ENCODE data around the gene ITIH5.
A peak's percentile ranks its signal among the peaks of the same experiment; 100 is the strongest.

The ITIH5 gene

GRCh38 chr10:7545261-7545660 is 121.5 kb downstream of the ITIH5 start:
- DNase-seq, result no peak

GRCh38 chr10:7544203-7544602 is 122.6 kb downstream of the ITIH5 start:
- no peak for DNase-seq

DNA sequence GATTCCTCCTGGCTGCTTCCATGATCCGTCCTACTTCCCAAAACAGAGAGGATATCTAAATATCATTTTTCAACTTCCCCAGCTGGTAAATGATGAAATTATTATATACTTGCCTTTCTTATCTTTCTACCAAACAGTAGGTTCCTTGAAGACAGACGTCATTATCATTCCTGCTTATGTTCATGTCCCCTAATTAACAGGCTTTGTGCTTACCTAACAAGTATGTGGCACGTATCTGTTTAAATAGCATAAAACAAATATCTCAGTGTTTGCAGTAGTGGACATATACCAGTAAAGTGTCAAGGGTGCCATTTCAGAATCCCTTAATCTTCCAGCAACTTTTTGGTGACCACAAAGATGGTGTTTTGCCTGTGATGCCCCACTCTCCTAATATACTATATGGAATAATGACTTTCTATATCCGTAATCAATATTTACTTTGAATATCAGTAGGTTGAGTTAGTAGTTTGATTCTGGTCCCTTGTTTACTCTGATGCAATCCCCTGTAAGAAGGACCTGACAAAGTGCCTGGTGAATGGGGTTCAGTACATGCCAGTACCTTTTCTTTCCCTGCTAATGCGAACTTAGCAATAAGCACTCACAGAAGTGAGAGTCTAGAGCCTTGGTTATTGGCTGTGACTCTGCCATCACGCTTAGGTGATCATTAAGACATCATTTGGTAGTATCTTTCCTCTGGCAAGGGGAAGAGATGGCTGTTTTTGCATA is 124.4 kb downstream of the ITIH5 start:
- DNase-seq, result no peak

DNA sequence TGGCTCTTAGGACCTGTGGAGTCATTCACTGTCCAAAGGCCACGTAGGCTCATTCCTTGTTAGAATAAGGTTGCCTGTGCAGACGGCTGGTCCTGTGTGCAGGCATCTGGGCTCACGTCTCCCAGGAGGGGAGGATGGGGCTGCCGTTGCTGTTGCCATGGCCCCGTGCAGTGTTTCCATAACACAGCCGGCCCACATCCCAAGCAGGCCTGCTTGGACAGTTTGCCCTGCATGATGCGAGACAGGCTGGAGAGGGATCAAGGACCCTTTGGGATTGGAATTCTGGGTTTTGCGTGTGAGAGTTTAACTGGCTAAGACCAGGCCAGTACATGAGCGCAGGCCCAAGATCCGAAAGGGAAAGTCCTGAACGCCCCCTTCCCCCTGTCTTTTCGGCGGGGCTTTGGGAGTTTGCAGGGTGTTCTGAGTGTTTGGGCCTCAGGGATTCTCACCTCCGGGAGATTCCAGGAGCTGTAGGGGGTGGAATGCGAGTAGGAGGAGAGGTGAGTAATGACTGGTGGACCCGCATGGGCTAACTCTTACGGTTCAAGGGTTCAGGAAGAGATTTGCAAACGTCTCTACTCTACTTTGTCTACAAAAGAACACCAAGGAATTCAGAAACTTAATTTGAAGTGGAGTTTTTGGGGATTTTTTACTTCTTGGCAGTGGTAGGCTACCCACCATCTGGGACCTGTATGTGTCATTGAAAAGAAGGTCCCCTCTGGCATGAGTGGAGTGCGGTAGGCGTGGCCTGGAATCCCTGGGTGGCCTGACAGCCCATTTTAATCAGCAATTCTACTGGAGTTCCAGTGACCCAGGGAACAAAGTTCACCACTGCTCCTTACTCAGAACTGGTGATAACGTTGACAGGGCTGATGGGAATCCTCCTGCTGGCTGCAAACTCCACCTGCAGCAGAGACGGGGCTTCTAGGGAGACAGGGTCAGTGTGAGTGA is 125.4 kb downstream of the ITIH5 start:
- DNase-seq, result no peak

DNA sequence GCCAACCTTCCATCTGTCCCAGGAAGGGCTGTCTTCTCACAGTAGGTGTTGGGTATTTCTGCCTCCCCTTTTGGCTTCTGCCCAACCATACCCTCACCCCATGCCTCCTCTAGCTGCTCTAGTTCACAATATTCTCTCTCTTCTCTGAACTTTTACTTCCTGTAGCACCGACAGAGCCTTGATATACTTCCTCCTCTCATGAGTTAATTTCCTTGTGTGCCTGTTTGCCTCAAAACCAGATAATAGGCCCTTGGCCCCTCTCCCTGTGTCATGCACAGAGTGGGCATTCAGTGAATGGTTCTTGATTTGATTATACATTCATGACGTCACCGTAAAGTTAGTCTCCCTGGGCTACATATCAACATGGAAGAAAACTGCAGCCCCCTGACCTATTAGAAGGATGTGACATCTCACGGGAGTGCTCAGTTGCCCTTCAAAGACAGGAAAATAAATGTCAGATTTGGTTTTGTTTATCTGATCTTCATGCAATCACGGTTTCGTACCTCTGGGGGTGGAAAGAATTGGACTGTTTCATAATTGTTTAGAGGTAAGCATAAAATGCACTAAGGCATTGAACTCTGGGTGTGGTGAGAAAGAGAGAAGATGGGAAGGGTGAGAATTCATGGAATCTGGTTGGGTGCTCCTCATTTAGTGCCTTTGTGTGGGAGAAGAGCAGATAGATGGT is 127.7 kb downstream of the ITIH5 start:
- DNase-seq, result no peak

DNA sequence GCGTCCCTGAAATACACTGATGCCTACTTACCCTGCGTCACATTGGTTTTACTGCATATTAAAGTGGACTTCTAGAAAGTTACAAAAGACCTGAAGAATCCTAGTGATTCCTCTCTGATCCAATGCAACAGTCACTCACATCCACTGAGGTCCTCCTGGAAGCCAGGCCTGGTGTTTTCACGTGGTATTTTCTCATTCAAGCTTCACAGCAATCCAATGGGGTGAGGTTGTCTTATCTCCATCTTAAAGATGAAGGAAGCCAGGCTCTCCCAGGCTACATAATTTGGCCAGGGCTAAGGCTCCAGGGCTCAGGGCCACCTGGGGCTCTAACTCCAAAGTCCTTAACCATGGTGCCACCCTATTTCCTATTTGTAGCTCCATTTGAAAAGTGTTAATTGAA is 129.6 kb downstream of the ITIH5 start:
- DNase-seq, result no peak

DNA sequence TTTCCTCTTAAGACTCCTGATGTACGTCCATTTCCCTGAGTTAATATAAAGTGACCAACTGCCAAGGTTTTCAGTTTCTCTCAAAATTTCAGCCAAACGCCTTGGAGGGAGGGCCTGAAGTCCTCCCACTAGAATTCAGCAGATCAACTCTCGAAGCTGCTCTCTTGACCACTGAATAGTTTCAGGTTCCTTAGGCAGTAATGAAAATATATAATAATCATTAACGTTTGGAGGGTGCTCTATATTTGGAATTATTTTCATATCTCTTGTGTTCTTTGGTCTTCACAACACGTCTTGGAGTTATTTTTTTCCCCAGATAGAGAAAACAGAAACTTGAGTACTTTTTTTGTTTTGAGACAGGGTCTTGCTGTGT is 132.3 kb downstream of the ITIH5 start:
- no peak for DNase-seq

DNA sequence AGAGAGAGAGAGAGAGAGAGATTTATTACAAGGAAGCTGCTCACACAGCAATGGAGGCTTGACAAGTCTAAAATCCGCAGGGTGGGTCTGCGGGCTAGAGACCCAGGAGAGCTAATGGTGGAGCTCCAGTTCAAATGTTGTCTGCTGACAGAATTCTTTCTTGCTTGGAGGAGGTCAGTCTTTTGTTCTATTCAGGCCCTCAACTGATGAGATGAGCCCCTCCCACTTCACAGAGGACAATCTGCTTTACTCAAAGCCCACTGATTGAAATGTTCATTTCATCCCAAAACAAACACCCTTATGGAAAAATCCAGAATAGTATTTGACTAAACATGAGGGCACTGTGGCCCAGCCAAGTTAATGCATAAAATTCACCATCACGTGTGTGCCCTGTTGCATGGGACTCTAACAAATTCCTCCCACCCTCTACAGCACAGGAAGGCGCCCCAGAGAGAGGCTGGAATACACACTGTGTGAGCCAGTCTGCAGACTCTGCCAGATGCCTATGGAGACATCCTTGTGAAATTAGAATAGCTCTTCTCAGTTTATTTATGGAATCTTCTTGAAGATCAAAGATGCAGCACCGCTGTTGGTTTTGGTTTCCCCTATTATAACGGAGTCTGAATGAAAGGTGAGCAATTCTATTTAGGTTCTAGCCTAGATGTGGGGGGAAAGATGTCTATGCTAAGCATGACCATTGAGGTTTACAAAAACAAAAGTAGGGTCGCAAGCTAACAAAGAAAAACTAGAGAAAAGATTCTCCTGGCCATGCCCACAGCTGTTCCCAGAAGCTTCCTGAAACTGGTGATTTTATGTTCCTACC is 132.9 kb downstream of the ITIH5 start:
- no peak for DNase-seq

- no peak for DNase-seq
These were observed 133.9 kb downstream of the ITIH5 start for GRCh38 chr10:7532723-7533498.

DNA sequence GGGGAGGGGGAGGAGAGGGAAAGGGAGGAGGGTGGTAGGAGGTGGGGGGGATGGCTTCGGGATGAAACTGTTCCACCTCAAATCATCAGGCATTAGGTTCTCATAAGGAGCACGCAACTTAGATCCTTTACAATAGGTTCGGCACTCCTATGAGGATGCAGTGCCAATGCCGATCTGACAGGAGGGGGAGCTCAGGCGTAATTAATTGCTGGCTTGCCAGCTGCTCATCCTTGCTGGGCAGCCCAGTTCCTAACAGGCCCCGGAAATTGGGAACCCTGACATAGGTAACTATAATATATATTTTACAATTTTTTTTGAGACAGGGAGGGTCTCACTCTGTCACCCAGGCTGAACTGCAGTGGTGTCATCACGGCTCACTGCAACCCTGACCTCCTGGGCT is 137.1 kb downstream of the ITIH5 start:
- DNase-seq, result peak; percentile 35

DNA sequence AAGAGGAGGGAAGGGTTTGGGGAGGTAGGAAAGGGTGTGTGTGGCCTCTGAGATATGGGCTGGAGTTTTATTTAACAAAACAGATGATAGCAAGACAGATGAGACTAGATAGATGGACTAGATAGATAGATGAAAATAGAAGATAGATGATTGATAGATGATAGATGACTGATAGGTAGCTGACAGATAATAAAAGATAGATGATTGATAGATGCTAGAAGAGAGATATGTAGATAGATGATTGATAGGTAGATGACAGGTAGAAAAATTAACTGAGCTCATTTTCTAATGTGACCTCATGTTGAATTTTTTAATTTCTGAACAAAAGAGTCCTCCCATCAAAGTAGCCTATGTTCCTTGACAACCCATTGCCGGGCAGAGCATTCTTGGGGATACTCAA is 139.3 kb downstream of the ITIH5 start:
- no peak for DNase-seq

DNA sequence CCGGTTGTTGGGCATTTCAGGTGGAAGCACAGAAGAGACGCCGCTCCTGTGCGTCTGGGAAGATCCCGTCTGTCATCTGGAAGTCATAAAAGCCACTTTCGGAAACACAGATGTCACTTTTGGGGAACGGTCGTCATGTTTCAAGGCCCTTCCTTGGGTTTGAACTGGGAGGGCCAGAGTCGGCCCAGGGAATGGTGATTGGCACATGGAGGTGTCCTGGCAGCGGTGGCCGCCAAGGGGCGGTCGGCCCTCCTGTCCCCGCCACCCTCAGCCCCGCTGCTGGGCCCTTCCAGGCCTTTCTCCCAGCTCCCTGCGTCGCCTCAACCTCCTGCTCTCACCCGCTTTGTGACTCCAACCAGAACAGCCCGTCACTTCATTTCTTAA is 140.8 kb downstream of the ITIH5 start:
- peak; percentile 30 for DNase-seq

- DNase-seq, result peak; percentile 78
These were observed 141.3 kb downstream of the ITIH5 start for GRCh38 chr10:7525314-7526016.

DNA sequence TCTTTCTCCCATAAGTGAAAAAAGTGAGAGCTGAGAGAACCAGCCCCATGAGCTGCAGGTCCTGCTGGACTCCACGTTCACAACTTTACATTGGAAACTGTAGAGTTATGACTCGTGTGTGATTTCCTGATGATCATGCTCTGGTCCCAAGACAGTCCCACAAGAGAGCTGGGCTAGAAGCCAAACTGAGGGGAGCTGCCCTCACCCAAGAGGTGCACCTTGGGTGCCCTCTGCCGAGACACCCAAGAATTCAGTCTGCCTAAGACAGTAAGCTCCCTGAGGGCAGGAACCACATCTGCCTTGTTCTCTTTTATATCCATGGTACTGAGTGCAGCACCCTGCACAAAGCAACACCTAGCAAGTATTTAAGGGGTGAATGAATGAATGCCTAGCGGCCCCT is 143.1 kb downstream of the ITIH5 start:
- DNase-seq, result no peak

GRCh38 chr10:7520507-7521485 is 146.0 kb downstream of the ITIH5 start:
- no peak for DNase-seq

DNA sequence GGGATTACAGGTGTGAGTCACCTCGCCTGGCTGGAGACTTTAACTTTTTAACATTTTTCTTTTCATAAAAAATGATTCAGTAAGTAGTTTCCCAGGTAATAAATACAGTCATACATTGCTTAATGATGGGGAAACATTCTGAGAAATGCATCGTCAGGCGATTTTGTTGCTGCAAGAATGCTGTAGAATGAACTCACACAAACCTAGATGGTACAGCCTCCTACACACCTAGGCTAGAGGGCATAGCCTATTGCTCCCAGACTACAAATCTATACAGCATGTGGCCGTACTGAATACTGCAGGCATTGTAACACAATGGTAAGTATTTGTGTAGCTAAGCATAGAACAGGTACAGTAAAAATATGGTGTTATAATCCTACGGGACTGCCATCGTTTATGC is 147.4 kb downstream of the ITIH5 start:
- no peak for DNase-seq

- DNase-seq, result no peak
These were observed 148.1 kb downstream of the ITIH5 start for GRCh38 chr10:7518693-7519092.

DNA sequence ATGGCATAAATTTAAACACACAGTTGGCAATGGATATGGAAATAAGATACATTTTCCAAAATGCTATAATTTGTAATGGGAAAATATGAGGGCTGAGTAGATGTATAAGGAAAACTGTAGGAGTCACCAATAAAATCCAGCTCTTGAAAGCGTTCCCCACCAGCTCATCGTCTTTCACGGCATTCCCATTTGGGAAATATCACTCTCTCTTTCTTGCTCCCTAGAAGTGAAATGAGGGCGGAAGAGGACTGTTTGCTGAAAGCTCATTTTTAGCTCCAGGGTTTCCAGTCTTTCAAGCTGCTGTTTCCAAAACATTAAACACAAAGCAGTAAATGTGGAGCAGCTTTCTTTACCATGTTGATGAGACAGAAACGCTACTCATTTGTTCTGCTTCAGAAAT is 151.3 kb downstream of the ITIH5 start:
- no peak for DNase-seq

GRCh38 chr10:7513936-7514335 is 152.8 kb downstream of the ITIH5 start:
- DNase-seq, result no peak

GRCh38 chr10:7513455-7513854 is 153.3 kb downstream of the ITIH5 start:
- no peak for DNase-seq
